Activated naive CD4-positive, alpha-beta T cell treated with anti-CD3 and anti-CD28 coated beads for 36 hours (primary cell): ENCODE data around the gene VPS37B. TPM values are rescaled to one million over a fixed set of nuclear protein-coding genes. Genes with fewer than 3 reads are reported as not detected.

ENCODE experiments used
- CTCF ChIA-PET: fragments of 350-600 bp; sonication (Branson Sonifier 250); formaldehyde crosslinking; loops from one replicate; lab custom pipeline; 2021; ENCODE audit warnings: antibody characterized with exemption; lab: Charles Lee
- DNase-seq: peaks from one replicate; pipeline ENCODE4 v3.0.0-alpha.2; 2020
- H3K27ac Mint-ChIP-seq: one replicate; pipeline ENCODE4 v1.8.0; 2021; ENCODE audit warnings: mild to moderate bottlenecking, mixed read lengths
- H3K27me3 Mint-ChIP-seq: one replicate; pipeline ENCODE4 v1.8.0; 2021; ENCODE audit warnings: low read depth, mixed read lengths
- H3K36me3 Mint-ChIP-seq: one replicate; pipeline ENCODE4 v1.8.0; 2021; ENCODE audit warnings: low read depth, mixed read lengths
- H3K4me1 Mint-ChIP-seq: one replicate; pipeline ENCODE4 v1.8.0; 2021; ENCODE audit warnings: low read depth, mixed read lengths
- H3K4me3 Mint-ChIP-seq: one replicate; pipeline ENCODE4 v1.8.0; 2021; ENCODE audit warnings: mild to moderate bottlenecking, moderate library complexity, mixed read lengths
- H3K9me3 Mint-ChIP-seq: one replicate; pipeline ENCODE4 v1.8.0; 2021; ENCODE audit warnings: mixed read lengths
- intact Hi-C: fragments of 100-400 bp; cut with micrococcal nuclease; formaldehyde crosslinking; loops from one replicate; pipeline ENCODE4 v1.15.1; 2023
- total RNA-seq, 2 experiments: library from RNA; stranded (reverse); gene quantifications; one replicate each; pipeline ENCODE4 v1.2.3, GENCODE V29; 2021

Gene VPS37B
- total RNA-seq, 2 experiments from 2014 or later: 15.6 TPM

GRCh38 chr12:122868471-122869177 lies 27.3 kb downstream of the VPS37B start:
- H3K27me3 Mint-ChIP-seq: peaks cover 16% of the 10 kb centered on the region
- no peaks in the 10 kb centered on the region for H3K9me3 Mint-ChIP-seq
- intact Hi-C loops: no loop called here
- peaks cover 27% of the 10 kb centered on the region for H3K36me3 Mint-ChIP-seq
- H3K4me1 Mint-ChIP-seq: peaks cover 29% of the 10 kb centered on the region
- H3K27ac Mint-ChIP-seq: no peak overlapping the region
- CTCF ChIA-PET: interaction anchor here (1.1 to 1.6 kb wide), 2 partner anchors 75 to 84 kb away, joined by 3 read pairs; no protein-coding TSS in a partner anchor
- H3K4me3 Mint-ChIP-seq: no peak overlapping the region
- no peak for DNase-seq

- no peak for DNase-seq
- Mint-ChIP-seq H3K4me1 (peaks cover 21% of the 10 kb centered on the region), H3K36me3 (peaks cover 28% of the 10 kb centered on the region)
Measured at GRCh38 chr12:122867691-122868461, 28.0 kb downstream of the VPS37B start.

GRCh38 chr12:122866950-122867607 lies 28.8 kb downstream of the VPS37B start:
- peaks cover 28% of the 10 kb centered on the region for H3K36me3 Mint-ChIP-seq
- CTCF ChIA-PET: interaction anchor here (1.1 to 1.6 kb wide), 2 partner anchors 73 to 79 kb away, joined by 3 to 4 read pairs; no protein-coding TSS in a partner anchor
- H3K4me1 Mint-ChIP-seq: peaks cover 13% of the 10 kb centered on the region
- no peaks in the 10 kb centered on the region for H3K9me3 Mint-ChIP-seq
- intact Hi-C loops: no loop called here
- peaks cover 4% of the 10 kb centered on the region for H3K27me3 Mint-ChIP-seq
- DNase-seq: no peak
- no peak overlapping the region for H3K27ac Mint-ChIP-seq
- H3K4me3 Mint-ChIP-seq: no peak overlapping the region

More at GRCh38 chr12:122867691-122868461, 28.0 kb downstream of the VPS37B start:
- intact Hi-C loops: no loop called here
- H3K27ac Mint-ChIP-seq: no peak overlapping the region
- no peak overlapping the region for H3K4me3 Mint-ChIP-seq
- CTCF ChIA-PET: interaction anchor here (1.1 to 1.6 kb wide), 2 partner anchors 74 to 85 kb away, joined by 3 read pairs; no protein-coding TSS in a partner anchor
- no peaks in the 10 kb centered on the region for H3K9me3 Mint-ChIP-seq
- H3K27me3 Mint-ChIP-seq: peaks cover 8% of the 10 kb centered on the region

GRCh38 chr12:122866379-122866778 lies 29.5 kb downstream of the VPS37B start:
- CTCF ChIA-PET: interaction anchor here (1.1 kb wide), 1 partner anchor 80 kb away, joined by 4 read pairs; no protein-coding TSS in a partner anchor
- peaks cover 28% of the 10 kb centered on the region for H3K36me3 Mint-ChIP-seq
- no peaks in the 10 kb centered on the region for H3K27me3 Mint-ChIP-seq

GRCh38 chr12:122865268-122866231 lies 30.4 kb downstream of the VPS37B start:
- no peak overlapping the region for H3K27ac Mint-ChIP-seq

More at GRCh38 chr12:122866379-122866778, 29.5 kb downstream of the VPS37B start:
- H3K4me3 Mint-ChIP-seq: no peak overlapping the region
- intact Hi-C loops: no loop called here
- DNase-seq: no peak
- H3K9me3 Mint-ChIP-seq: no peaks in the 10 kb centered on the region
- H3K4me1 Mint-ChIP-seq: peaks cover 6% of the 10 kb centered on the region
- no peak overlapping the region for H3K27ac Mint-ChIP-seq

GRCh38 chr12:122864894-122865253 lies 31.1 kb downstream of the VPS37B start:
- Mint-ChIP-seq H3K27me3 (no peaks in the 10 kb centered on the region), H3K36me3 (peaks cover 20% of the 10 kb centered on the region), H3K9me3 (no peaks in the 10 kb centered on the region), H3K4me3 (no peak overlapping the region), H3K27ac (no peak overlapping the region), H3K4me1 (no peaks in the 10 kb centered on the region)
- DNase-seq: no peak
- CTCF ChIA-PET: interaction anchor here (0.9 to 10.4 kb wide), 6 partner anchors 16 to 105 kb away, joined by 3 to 185 read pairs (median 4); no protein-coding TSS in a partner anchor
- intact Hi-C loops: no loop called here

More at GRCh38 chr12:122865268-122866231, 30.4 kb downstream of the VPS37B start:
- CTCF ChIA-PET: interaction anchor here (0.9 to 10.4 kb wide), 7 partner anchors 16 to 106 kb away, joined by 3 to 185 read pairs (median 4); no protein-coding TSS in a partner anchor
- intact Hi-C loops: no loop called here
- Mint-ChIP-seq H3K27me3 (no peaks in the 10 kb centered on the region), H3K4me3 (no peak overlapping the region), H3K36me3 (peaks cover 25% of the 10 kb centered on the region), H3K4me1 (no peaks in the 10 kb centered on the region), H3K9me3 (no peaks in the 10 kb centered on the region)
- peak; percentile 35 for DNase-seq

GRCh38 chr12:122862872-122863701 lies 32.8 kb downstream of the VPS37B start:
- H3K4me1 Mint-ChIP-seq: no peaks in the 10 kb centered on the region
- CTCF ChIA-PET: interaction anchor here (1.0 to 10.4 kb wide), 3 partner anchors 70 to 87 kb away, joined by 3 to 185 read pairs (median 4); no protein-coding TSS in a partner anchor
- H3K4me3 Mint-ChIP-seq: no peak overlapping the region
- DNase-seq: no peak
- no peak overlapping the region for H3K27ac Mint-ChIP-seq
- H3K9me3 Mint-ChIP-seq: no peaks in the 10 kb centered on the region
- peaks cover 7% of the 10 kb centered on the region for H3K36me3 Mint-ChIP-seq
- intact Hi-C loops: no loop called here
- H3K27me3 Mint-ChIP-seq: no peaks in the 10 kb centered on the region

- CTCF ChIA-PET: interaction anchor here (0.5 to 10.4 kb wide), 10 partner anchors 8 to 445 kb away, joined by 3 to 185 read pairs (median 4); partner anchors contain the start of gene ABCB9
- no peaks in the 10 kb centered on the region for H3K4me1 Mint-ChIP-seq
- peaks cover 7% of the 10 kb centered on the region for H3K36me3 Mint-ChIP-seq
- intact Hi-C loops: no loop called here
- no peak overlapping the region for H3K4me3 Mint-ChIP-seq
- no peaks in the 10 kb centered on the region for H3K9me3 Mint-ChIP-seq
- H3K27me3 Mint-ChIP-seq: no peaks in the 10 kb centered on the region
- H3K27ac Mint-ChIP-seq: no peak overlapping the region
- DNase-seq: no peak
Measured at GRCh38 chr12:122862110-122862634, 33.8 kb downstream of the VPS37B start.

- H3K4me3 Mint-ChIP-seq: no peak overlapping the region
- no peak overlapping the region for H3K27ac Mint-ChIP-seq
- intact Hi-C loops: no loop called here
- H3K36me3 Mint-ChIP-seq: peaks cover 3% of the 10 kb centered on the region
- H3K27me3 Mint-ChIP-seq: no peaks in the 10 kb centered on the region
- H3K9me3 Mint-ChIP-seq: no peaks in the 10 kb centered on the region
- no peak for DNase-seq
- CTCF ChIA-PET: interaction anchor here (0.5 to 10.4 kb wide), 12 partner anchors 8 to 444 kb away, joined by 3 to 185 read pairs (median 4); partner anchors contain the start of gene ABCB9
- no peaks in the 10 kb centered on the region for H3K4me1 Mint-ChIP-seq
Measured at GRCh38 chr12:122861587-122861970, 34.3 kb downstream of the VPS37B start.

- Mint-ChIP-seq H3K27ac (no peak overlapping the region), H3K4me1 (no peaks in the 10 kb centered on the region), H3K4me3 (no peak overlapping the region), H3K36me3 (peaks cover 3% of the 10 kb centered on the region), H3K27me3 (no peaks in the 10 kb centered on the region), H3K9me3 (no peaks in the 10 kb centered on the region)
- CTCF ChIA-PET: interaction anchor here (0.6 to 10.4 kb wide), 18 partner anchors 11 to 444 kb away, joined by 3 to 185 read pairs (median 3); partner anchors contain the start of gene ABCB9
- no peak for DNase-seq
- intact Hi-C loops: loop anchor here (1.0 kb wide), 3 partner anchors 67 to 377 kb away; no protein-coding TSS in a partner anchor
Measured at GRCh38 chr12:122860854-122861586, 34.9 kb downstream of the VPS37B start.
